ENCODE data around the gene LAMA2. TPM values are rescaled to one million over a fixed set of nuclear protein-coding genes. Genes with fewer than 3 reads are reported as not detected.

The LAMA2 gene
- total RNA-seq, 1 donor from 2014 or later, result 0.47 TPM

GRCh38 chr6:128914051-128914450, 31.1 kb downstream of the LAMA2 start:
- H3K9me3 Mint-ChIP-seq, result no peaks in the 10 kb centered on the region
- H3K27me3 Mint-ChIP-seq (ENCODE audit: low read depth), result no peaks in the 10 kb centered on the region
- no peak for DNase-seq (ENCODE audit: low read depth, low spot score)
- TF ChIP-seq, protein P1, sequence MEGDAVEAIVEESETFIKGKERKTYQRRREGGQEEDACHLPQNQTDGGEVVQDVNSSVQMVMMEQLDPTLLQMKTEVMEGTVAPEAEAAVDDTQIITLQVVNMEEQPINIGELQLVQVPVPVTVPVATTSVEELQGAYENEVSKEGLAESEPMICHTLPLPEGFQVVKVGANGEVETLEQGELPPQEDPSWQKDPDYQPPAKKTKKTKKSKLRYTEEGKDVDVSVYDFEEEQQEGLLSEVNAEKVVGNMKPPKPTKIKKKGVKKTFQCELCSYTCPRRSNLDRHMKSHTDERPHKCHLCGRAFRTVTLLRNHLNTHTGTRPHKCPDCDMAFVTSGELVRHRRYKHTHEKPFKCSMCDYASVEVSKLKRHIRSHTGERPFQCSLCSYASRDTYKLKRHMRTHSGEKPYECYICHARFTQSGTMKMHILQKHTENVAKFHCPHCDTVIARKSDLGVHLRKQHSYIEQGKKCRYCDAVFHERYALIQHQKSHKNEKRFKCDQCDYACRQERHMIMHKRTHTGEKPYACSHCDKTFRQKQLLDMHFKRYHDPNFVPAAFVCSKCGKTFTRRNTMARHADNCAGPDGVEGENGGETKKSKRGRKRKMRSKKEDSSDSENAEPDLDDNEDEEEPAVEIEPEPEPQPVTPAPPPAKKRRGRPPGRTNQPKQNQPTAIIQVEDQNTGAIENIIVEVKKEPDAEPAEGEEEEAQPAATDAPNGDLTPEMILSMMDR (conservative IDR thresholded peaks at IDR 0.05), result no peak
- H3K36me3 Mint-ChIP-seq (ENCODE audit: low read depth), result no peaks in the 10 kb centered on the region
- H3K4me1 Mint-ChIP-seq, result no peaks in the 10 kb centered on the region
- H3K4me3 Mint-ChIP-seq, result no peak overlapping the region
- no peak overlapping the region for H3K27ac Mint-ChIP-seq (ENCODE audit: unreplicated experiment)

- H3K9me3 Mint-ChIP-seq, result no peaks in the 10 kb centered on the region
- H3K36me3 Mint-ChIP-seq (ENCODE audit: low read depth), result no peaks in the 10 kb centered on the region
- no peak overlapping the region for H3K27ac Mint-ChIP-seq (ENCODE audit: unreplicated experiment)
- no peak for DNase-seq (ENCODE audit: low read depth, low spot score)
- no peaks in the 10 kb centered on the region for H3K27me3 Mint-ChIP-seq (ENCODE audit: low read depth)
- H3K4me1 Mint-ChIP-seq, result no peaks in the 10 kb centered on the region
- TF ChIP-seq, protein P1 (conservative IDR thresholded peaks at IDR 0.05), result no peak
- no peak overlapping the region for H3K4me3 Mint-ChIP-seq
Observed at GRCh38 chr6:128918886-128919285, 35.9 kb downstream of the LAMA2 start.

DNA sequence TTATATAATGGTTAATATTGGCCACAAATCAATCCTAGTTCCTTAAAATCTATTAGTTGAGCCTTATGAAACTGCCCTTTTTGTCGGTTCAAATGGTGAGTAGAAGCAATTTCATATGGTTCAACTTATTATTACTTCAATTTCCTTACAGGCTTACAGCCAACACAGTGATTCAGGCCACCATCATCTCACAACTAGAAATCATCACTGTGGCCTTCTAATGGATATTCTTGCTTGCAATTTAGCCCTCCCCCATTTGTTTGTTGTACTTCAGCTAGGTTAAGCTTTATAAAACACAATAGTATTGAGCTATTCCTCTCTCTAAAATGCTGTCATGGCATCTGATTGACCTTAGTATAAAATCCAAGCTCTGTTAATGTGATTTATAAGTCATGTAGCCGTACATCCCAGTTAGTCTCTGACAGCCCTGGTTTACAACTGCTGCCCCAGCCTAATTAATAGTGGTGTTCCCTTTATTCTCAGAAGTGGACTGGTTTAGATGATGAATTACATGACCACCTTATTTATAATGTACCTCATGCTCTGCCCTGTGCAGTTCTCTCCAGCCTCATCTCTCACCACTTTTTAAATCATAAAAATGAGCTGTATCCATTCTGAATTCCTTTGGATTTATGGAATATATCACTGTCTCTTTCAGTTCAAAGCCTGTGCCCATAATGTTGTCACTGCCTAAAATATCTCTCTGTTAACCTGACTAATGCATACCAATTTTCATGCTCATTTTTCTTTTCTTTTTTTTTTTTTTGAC, 36.7 kb downstream of the LAMA2 start:
- H3K4me1 Mint-ChIP-seq, result no peaks in the 10 kb centered on the region
- H3K9me3 Mint-ChIP-seq, result no peaks in the 10 kb centered on the region
- H3K36me3 Mint-ChIP-seq (ENCODE audit: low read depth), result no peaks in the 10 kb centered on the region
- no peak overlapping the region for H3K27ac Mint-ChIP-seq (ENCODE audit: unreplicated experiment)
- no peak overlapping the region for H3K4me3 Mint-ChIP-seq
- DNase-seq (ENCODE audit: low read depth, low spot score), result no peak
- TF ChIP-seq, protein P1 (conservative IDR thresholded peaks at IDR 0.05), result no peak
- no peaks in the 10 kb centered on the region for H3K27me3 Mint-ChIP-seq (ENCODE audit: low read depth)

- no peaks in the 10 kb centered on the region for H3K27me3 Mint-ChIP-seq (ENCODE audit: low read depth)
- H3K4me3 Mint-ChIP-seq, result no peak overlapping the region
- H3K9me3 Mint-ChIP-seq, result peaks cover 2% of the 10 kb centered on the region
- H3K36me3 Mint-ChIP-seq (ENCODE audit: low read depth), result no peaks in the 10 kb centered on the region
- TF ChIP-seq, protein P1 (conservative IDR thresholded peaks at IDR 0.05), result no peak
- no peak for DNase-seq (ENCODE audit: low read depth, low spot score)
- H3K4me1 Mint-ChIP-seq, result no peaks in the 10 kb centered on the region
- H3K27ac Mint-ChIP-seq (ENCODE audit: unreplicated experiment), result no peak overlapping the region
Observed at GRCh38 chr6:128925765-128926164, 42.8 kb downstream of the LAMA2 start.

DNA sequence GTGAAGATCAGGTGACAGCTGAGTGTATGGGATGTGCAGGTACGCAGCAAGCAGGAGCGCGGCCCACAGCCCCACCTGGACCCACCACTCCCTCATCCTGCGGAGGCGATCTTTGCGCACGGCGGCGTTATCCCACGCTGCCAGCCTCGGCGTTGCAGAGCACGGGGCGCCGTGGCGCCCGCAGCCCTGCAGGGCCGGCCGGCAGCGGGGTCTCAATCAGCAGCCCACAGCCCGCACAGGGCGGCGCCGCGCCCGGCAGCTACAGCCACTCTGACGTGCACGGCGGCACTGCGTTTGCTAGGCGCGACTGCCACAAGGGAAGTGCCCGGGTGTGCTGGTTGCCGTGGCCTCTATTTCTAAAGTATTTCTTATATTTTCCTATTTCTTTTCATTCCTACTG, 46.9 kb downstream of the LAMA2 start:
- TF ChIP-seq, protein P1 (conservative IDR thresholded peaks at IDR 0.05), result no peak

More for the DNA sequence above, 46.9 kb downstream of the LAMA2 start:
- Mint-ChIP-seq H3K9me3 (peaks cover 2% of the 10 kb centered on the region), H3K4me1 (no peaks in the 10 kb centered on the region), H3K36me3 (ENCODE audit: low read depth) (no peaks in the 10 kb centered on the region), H3K27me3 (ENCODE audit: low read depth) (no peaks in the 10 kb centered on the region), H3K27ac (ENCODE audit: unreplicated experiment) (no peak overlapping the region), H3K4me3 (no peak overlapping the region)
- no peak for DNase-seq (ENCODE audit: low read depth, low spot score)
